K562 (cell line): ENCODE results near the gene CCDC90B. TPM values are rescaled to one million over a fixed set of nuclear protein-coding genes. Genes with fewer than 3 reads are reported as not detected.

Experiments used
- DPF2 ChIP-seq: fragments of 450-650 bp; IDR thresholded peaks from 2 replicates; pipeline ENCODE4 v1.6.1; 2016
- ELF2 ChIP-seq: fragments of 250-450 bp; sonication (Bioruptor Pico); IDR thresholded peaks from 2 replicates; pipeline ENCODE4 v1.5.0; 2021; ENCODE audit warnings: mild to moderate bottlenecking
- L3MBTL2 ChIP-seq: fragments of 450-650 bp; IDR thresholded peaks from 2 replicates; pipeline ENCODE4 v1.6.1; 2016; ENCODE audit warnings: mild to moderate bottlenecking, moderate library complexity
- MAX ChIP-seq: sonication (generic); formaldehyde crosslinking; IDR thresholded peaks from 2 replicates; pipeline ENCODE4 v1.9.0; 2022; ENCODE audit warnings: mild to moderate bottlenecking, missing genetic modification reagents
- TAF7 ChIP-seq: fragments of 450-650 bp; IDR thresholded peaks from 2 replicates; pipeline ENCODE4 v1.6.1; 2016; ENCODE audit warnings: missing genetic modification characterization, missing compliant biosample characterization
- ZBED1 ChIP-seq: IDR thresholded peaks from 2 replicates; pipeline ENCODE4 v1.6.1; 2014
- polyA plus RNA-seq, 8 experiments: library from polyadenylated mRNA; depleted of rRNA in 4 of 8; stranded (reverse) in 5 of 8; unstranded in 3 of 8; fragments of >200 nt; fragmentation: Nextera tagmentation in 2 of 8; fragmentation: Illumina TruSeq in 1 of 8; extraction: Ambion mirVana in 2 of 8; extraction: Trizol in 1 of 8; gene quantifications; 2 replicates each; pipeline versions ENCODE4 v1.2.1 to v1.2.3, GENCODE V29; 2011 to 2014; ENCODE audit warnings: inconsistent platforms in 1 of 8, missing spikeins in 1 of 8
- total RNA-seq, 7 experiments: library from RNA; depleted of rRNA in 6 of 7; stranded (reverse); fragments of >200 nt in 6 of 7; fragmentation: Illumina TruSeq in 2 of 7; extraction: Trizol in 2 of 7; gene quantifications; 2 replicates each; pipeline versions ENCODE4 v1.2.1 to v1.2.3, GENCODE V29; 2011 to 2021; ENCODE audit warnings: low replicate concordance in 1 of 7
- TF ChIP-seq, protein P1 (sequence below): fragments of 250-450 bp; sonication (Bioruptor Pico); IDR thresholded peaks from 2 replicates; pipeline ENCODE4 v1.4.0; 2020; ENCODE audit warnings: mild to moderate bottlenecking, moderate library complexity, borderline replicate concordance
- TF ChIP-seq, protein P2 (sequence below): fragments of 250-450 bp; sonication (Bioruptor Pico); IDR thresholded peaks from 2 replicates; pipeline ENCODE4 v1.5.0; 2021; ENCODE audit warnings: mild to moderate bottlenecking, borderline replicate concordance

Gene CCDC90B
- total and polyA plus RNA-seq, 9 of the 15 experiments (the other 6 are each of a cell fraction or from before 2014, with no cell fraction given), result 26.6 to 63.6 (median 51.8) TPM

DNA sequence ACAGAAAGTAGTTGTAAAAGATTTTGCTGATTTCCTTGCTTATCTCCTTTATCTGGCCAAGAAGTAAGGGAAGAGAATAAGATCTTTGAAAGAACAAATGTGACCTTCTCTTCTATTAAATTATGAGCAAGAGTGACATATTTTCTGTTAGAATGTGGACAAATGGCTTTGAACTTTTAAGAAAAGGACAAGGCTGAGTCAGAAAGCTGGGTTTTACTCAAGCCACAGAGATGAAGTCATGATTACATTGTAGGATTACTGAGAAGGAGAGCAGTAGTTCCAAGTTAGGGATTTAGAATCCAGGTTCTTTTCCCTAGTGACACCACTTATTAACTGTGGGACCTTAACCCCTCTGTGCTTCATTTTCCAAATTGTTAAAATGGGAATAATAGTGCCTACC, 13.5 kb downstream of the CCDC90B start (continued):
- TF ChIP-seq, protein P1, sequence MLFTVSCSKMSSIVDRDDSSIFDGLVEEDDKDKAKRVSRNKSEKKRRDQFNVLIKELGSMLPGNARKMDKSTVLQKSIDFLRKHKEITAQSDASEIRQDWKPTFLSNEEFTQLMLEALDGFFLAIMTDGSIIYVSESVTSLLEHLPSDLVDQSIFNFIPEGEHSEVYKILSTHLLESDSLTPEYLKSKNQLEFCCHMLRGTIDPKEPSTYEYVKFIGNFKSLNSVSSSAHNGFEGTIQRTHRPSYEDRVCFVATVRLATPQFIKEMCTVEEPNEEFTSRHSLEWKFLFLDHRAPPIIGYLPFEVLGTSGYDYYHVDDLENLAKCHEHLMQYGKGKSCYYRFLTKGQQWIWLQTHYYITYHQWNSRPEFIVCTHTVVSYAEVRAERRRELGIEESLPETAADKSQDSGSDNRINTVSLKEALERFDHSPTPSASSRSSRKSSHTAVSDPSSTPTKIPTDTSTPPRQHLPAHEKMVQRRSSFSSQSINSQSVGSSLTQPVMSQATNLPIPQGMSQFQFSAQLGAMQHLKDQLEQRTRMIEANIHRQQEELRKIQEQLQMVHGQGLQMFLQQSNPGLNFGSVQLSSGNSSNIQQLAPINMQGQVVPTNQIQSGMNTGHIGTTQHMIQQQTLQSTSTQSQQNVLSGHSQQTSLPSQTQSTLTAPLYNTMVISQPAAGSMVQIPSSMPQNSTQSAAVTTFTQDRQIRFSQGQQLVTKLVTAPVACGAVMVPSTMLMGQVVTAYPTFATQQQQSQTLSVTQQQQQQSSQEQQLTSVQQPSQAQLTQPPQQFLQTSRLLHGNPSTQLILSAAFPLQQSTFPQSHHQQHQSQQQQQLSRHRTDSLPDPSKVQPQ, result no peak
- TF ChIP-seq, protein P2, sequence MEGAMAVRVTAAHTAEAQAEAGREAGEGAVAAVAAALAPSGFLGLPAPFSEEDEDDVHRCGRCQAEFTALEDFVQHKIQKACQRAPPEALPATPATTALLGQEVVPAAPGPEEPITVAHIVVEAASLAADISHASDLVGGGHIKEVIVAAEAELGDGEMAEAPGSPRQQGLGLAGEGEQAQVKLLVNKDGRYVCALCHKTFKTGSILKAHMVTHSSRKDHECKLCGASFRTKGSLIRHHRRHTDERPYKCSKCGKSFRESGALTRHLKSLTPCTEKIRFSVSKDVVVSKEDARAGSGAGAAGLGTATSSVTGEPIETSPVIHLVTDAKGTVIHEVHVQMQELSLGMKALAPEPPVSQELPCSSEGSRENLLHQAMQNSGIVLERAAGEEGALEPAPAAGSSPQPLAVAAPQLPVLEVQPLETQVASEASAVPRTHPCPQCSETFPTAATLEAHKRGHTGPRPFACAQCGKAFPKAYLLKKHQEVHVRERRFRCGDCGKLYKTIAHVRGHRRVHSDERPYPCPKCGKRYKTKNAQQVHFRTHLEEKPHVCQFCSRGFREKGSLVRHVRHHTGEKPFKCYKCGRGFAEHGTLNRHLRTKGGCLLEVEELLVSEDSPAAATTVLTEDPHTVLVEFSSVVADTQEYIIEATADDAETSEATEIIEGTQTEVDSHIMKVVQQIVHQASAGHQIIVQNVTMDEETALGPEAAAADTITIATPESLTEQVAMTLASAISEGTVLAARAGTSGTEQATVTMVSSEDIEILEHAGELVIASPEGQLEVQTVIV (CRISPR knock-in tag), result no peak
- no peak for TF ChIP-seq ZBED1
- TF ChIP-seq TAF7 (tag), result no peak
- no peak for TF ChIP-seq MAX (CRISPR knock-in tag)
- TF ChIP-seq ELF2 (CRISPR knock-in tag), result no peak
- TF ChIP-seq L3MBTL2, result no peak
- TF ChIP-seq DPF2, result no peak
